BLaER1 (cell line): Measurements from ENCODE around the gene ZBTB20.

ENCODE experiments used
- H3K27ac ChIP-seq: shearing (Covaris generic); formaldehyde crosslinking; 2 replicates; pipeline ENCODE4 v1.8.1; 2022
- H3K27me3 ChIP-seq: shearing (Covaris generic); formaldehyde crosslinking; 2 replicates; pipeline ENCODE4 v1.8.1; 2022
- H3K36me3 ChIP-seq: shearing (Covaris generic); formaldehyde crosslinking; 2 replicates; pipeline ENCODE4 v1.8.1; 2022
- H3K4me1 ChIP-seq: shearing (Covaris generic); formaldehyde crosslinking; 2 replicates; pipeline ENCODE4 v1.8.1; 2022
- H3K4me2 ChIP-seq: shearing (Covaris generic); formaldehyde crosslinking; 2 replicates; pipeline ENCODE4 v1.8.1; 2022
- H3K4me3 ChIP-seq: shearing (Covaris generic); formaldehyde crosslinking; 2 replicates; pipeline ENCODE4 v1.8.1; 2022
- H3K9ac ChIP-seq: shearing (Covaris generic); formaldehyde crosslinking; 2 replicates; pipeline ENCODE4 v1.8.1; 2022
- H3K9me3 ChIP-seq: shearing (Covaris generic); formaldehyde crosslinking; 2 replicates; pipeline ENCODE4 v1.8.1; 2022
- H4K20me1 ChIP-seq: shearing (Covaris generic); formaldehyde crosslinking; 2 replicates; pipeline ENCODE4 v1.8.1; 2022
- Cebpa-rat ChIP-seq: shearing (Covaris generic); IDR thresholded peaks from 2 replicates; pipeline ENCODE4 v1.8.1; 2022

ZBTB20 gene

GRCh38 chr3:114553949-114554593, 593.0 kb downstream of the ZBTB20 start:
- no peaks in the 10 kb centered on the region for H3K9me3 ChIP-seq
- H3K9ac ChIP-seq, result no peak overlapping the region
- TF ChIP-seq Cebpa-rat, result no peak
- H4K20me1 ChIP-seq, result no peaks in the 10 kb centered on the region
- H3K36me3 ChIP-seq, result no peaks in the 10 kb centered on the region
- H3K4me2 ChIP-seq, result no peak overlapping the region
- no peaks in the 10 kb centered on the region for H3K27me3 ChIP-seq
- no peak overlapping the region for H3K27ac ChIP-seq
- H3K4me3 ChIP-seq, result no peak overlapping the region
- no peaks in the 10 kb centered on the region for H3K4me1 ChIP-seq

GRCh38 chr3:114552527-114552812, 594.6 kb downstream of the ZBTB20 start:
- no peaks in the 10 kb centered on the region for H3K9me3 ChIP-seq
- H3K4me2 ChIP-seq, result no peak overlapping the region
- no peak for TF ChIP-seq Cebpa-rat
- H3K27me3 ChIP-seq, result no peaks in the 10 kb centered on the region
- no peaks in the 10 kb centered on the region for H3K4me1 ChIP-seq
- H3K9ac ChIP-seq, result no peak overlapping the region
- H3K4me3 ChIP-seq, result no peak overlapping the region
- H3K36me3 ChIP-seq, result no peaks in the 10 kb centered on the region
- H4K20me1 ChIP-seq, result no peaks in the 10 kb centered on the region
- no peak overlapping the region for H3K27ac ChIP-seq

GRCh38 chr3:114551770-114552526, 595.1 kb downstream of the ZBTB20 start:
- Histone ChIP-seq H4K20me1 (no peaks in the 10 kb centered on the region), H3K4me3 (no peak overlapping the region), H3K9me3 (no peaks in the 10 kb centered on the region), H3K4me1 (no peaks in the 10 kb centered on the region), H3K36me3 (no peaks in the 10 kb centered on the region), H3K27me3 (no peaks in the 10 kb centered on the region), H3K9ac (no peak overlapping the region), H3K4me2 (no peak overlapping the region), H3K27ac (no peak overlapping the region)
- no peak for TF ChIP-seq Cebpa-rat

DNA sequence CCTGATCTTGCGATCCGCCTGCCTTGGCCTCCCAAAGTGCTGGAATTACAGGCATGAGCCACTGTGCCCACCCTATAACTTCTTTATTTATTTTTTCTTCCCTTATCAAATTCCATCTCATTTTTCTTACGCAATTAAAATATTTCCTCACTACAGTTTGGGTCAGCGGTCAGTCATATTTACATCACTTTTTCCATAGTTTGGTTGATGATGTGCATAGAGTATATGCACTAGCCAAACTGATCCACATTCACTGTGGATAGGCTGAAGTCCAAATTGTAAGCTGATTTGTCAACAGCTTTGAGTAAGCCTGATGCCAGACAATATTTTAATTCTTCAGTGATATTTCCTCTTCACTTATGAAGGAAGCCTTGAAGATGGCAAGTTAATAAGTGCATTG, 596.9 kb downstream of the ZBTB20 start:
- no peaks in the 10 kb centered on the region for H3K27me3 ChIP-seq
- no peaks in the 10 kb centered on the region for H3K4me1 ChIP-seq
- no peaks in the 10 kb centered on the region for H3K9me3 ChIP-seq
- no peak overlapping the region for H3K27ac ChIP-seq
- H4K20me1 ChIP-seq, result no peaks in the 10 kb centered on the region
- H3K4me2 ChIP-seq, result no peak overlapping the region
- H3K9ac ChIP-seq, result no peak overlapping the region
- no peak for TF ChIP-seq Cebpa-rat
- H3K4me3 ChIP-seq, result no peak overlapping the region
- no peaks in the 10 kb centered on the region for H3K36me3 ChIP-seq

GRCh38 chr3:114545193-114545592, 601.9 kb downstream of the ZBTB20 start:
- Histone ChIP-seq H3K27ac (no peak overlapping the region), H3K27me3 (no peaks in the 10 kb centered on the region), H3K9me3 (no peaks in the 10 kb centered on the region), H3K4me3 (no peak overlapping the region), H3K9ac (no peak overlapping the region), H3K4me1 (no peaks in the 10 kb centered on the region), H3K36me3 (no peaks in the 10 kb centered on the region), H4K20me1 (no peaks in the 10 kb centered on the region), H3K4me2 (no peak overlapping the region)
- TF ChIP-seq Cebpa-rat, result no peak

- Histone ChIP-seq H3K27ac (no peak overlapping the region), H3K4me1 (peaks cover 7% of the 10 kb centered on the region; the same call in 1 of the 2 replicates), H3K36me3 (no peaks in the 10 kb centered on the region), H3K27me3 (no peaks in the 10 kb centered on the region), H4K20me1 (no peaks in the 10 kb centered on the region), H3K9ac (no peak overlapping the region), H3K4me2 (no peak overlapping the region), H3K9me3 (no peaks in the 10 kb centered on the region), H3K4me3 (no peak overlapping the region)
- no peak for TF ChIP-seq Cebpa-rat
Observed at GRCh38 chr3:114542359-114542758, 604.7 kb downstream of the ZBTB20 start.

DNA sequence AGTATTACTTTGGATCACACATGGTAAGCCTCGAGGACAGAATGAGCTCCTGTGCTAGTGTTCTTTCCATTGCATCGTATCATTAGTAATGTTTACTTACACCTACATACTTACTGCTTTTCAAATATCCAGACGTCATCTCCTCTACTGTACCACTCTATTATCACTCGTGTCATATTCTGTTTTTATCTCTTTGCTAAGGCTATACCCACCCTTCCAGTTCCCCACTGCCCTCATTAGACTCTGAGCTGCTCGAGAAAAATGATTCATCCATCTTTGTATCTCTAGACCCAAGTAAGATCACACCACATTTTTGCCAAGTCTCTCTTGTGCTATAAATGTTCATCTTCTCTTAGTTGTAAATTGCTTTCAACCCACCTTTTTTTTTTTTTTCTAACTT, 607.6 kb downstream of the ZBTB20 start:
- Histone ChIP-seq H3K27ac (no peak overlapping the region), H3K4me2 (no peak overlapping the region), H3K27me3 (no peaks in the 10 kb centered on the region), H3K36me3 (no peaks in the 10 kb centered on the region), H3K9ac (no peak overlapping the region), H4K20me1 (no peaks in the 10 kb centered on the region), H3K4me3 (no peak overlapping the region), H3K4me1 (peaks cover 7% of the 10 kb centered on the region; the same call in 1 of the 2 replicates), H3K9me3 (no peaks in the 10 kb centered on the region)
- no peak for TF ChIP-seq Cebpa-rat

DNA sequence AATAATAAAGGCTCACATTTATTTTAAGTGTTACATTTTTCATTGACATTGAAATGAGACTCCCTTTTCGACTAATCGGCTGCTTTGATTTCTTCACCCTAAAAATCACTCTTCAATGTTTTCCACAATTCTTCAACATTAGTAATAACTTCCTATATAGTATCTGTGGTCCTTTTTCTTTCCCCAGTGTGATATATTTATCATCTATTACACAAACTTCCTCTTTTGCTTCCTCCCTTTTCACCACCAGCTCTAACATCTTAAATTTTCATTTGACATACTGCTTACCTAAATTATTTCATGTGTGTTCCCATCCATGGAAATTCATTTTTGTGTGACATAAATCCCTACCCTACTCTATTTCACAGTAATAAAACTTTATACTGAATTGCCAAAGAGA, 608.9 kb downstream of the ZBTB20 start:
- Histone ChIP-seq H3K4me3 (no peak overlapping the region), H4K20me1 (no peaks in the 10 kb centered on the region), H3K4me2 (no peak overlapping the region), H3K27me3 (no peaks in the 10 kb centered on the region), H3K36me3 (no peaks in the 10 kb centered on the region), H3K9ac (no peak overlapping the region), H3K4me1 (peaks cover 7% of the 10 kb centered on the region; the same call in 1 of the 2 replicates), H3K27ac (no peak overlapping the region), H3K9me3 (no peaks in the 10 kb centered on the region)
- no peak for TF ChIP-seq Cebpa-rat

DNA sequence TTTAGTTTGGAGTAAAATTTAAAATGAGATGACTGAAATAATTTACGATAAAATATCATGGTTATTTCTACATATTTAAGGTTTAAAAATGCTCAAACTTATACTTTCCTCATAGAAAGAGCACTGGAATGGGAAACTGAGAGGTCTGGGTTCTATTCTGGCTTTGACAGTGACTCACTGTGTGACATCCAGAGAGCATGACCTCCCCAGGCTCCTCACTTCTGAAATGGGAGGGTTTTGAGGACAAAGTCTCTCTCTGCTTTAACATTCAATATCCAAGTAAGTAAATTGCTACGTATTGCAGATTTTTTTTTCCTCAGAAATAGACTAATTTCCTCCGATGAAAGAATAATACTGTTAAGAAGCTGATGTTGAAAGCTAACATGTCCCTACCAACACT, 618.6 kb downstream of the ZBTB20 start:
- Histone ChIP-seq H3K4me2 (no peak overlapping the region), H3K9me3 (peaks cover 7% of the 10 kb centered on the region; the same call in 1 of the 2 replicates), H3K4me3 (no peak overlapping the region), H3K4me1 (no peaks in the 10 kb centered on the region), H3K27me3 (no peaks in the 10 kb centered on the region), H3K9ac (no peak overlapping the region), H3K27ac (no peak overlapping the region), H3K36me3 (peaks cover 7% of the 10 kb centered on the region; the same call in 1 of the 2 replicates), H4K20me1 (no peaks in the 10 kb centered on the region)
- no peak for TF ChIP-seq Cebpa-rat

DNA sequence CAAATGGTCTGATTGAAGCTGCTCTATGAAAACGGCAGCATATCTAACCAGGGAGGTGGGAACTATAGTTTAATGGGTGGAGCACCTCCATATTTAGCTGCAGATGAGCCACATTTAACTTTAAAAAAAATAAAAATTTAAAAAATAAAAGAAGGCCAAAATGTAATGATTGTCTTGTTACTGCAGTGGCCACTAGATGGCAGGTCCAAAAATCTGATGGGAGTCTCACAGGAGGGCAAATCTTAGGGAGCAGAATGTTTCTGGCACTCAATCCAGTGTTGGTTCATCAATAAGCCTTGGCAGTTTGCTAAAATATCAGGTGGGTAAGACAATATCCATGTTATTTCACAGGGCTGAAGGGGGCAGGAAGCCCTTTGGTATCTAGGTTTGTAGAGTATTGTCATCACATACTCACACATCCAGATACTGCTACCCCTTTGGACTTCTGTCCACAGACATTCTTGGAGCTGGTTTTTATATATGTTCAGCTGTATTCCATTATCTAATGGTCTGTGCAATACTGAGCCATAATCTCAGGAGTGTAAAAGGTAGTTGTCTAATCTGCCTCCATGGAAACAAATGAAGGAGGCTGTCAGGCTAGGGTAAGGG, 619.9 kb downstream of the ZBTB20 start:
- Histone ChIP-seq H3K4me1 (no peaks in the 10 kb centered on the region), H4K20me1 (no peaks in the 10 kb centered on the region), H3K27me3 (no peaks in the 10 kb centered on the region), H3K4me3 (no peak overlapping the region), H3K27ac (no peak overlapping the region), H3K36me3 (peaks cover 6% of the 10 kb centered on the region; the same call in 1 of the 2 replicates), H3K9me3 (0 out of 2 replicates have a peak, but pooled peaks cover 2% of the 10 kb centered on the region), H3K9ac (no peak overlapping the region), H3K4me2 (no peak overlapping the region)
- TF ChIP-seq Cebpa-rat, result no peak
